HK-2 (cell line): ENCODE data around the gene MEP1A.
"Not testable (repeated sequence)": the region's sequence is repeated elsewhere in the genome, so short reads cannot be mapped to it uniquely, and the experiment has no call there.

Experiments
- DNase-seq: peaks from one replicate; pipeline ENCODE4 v3.0.0-alpha.2; 2018; ENCODE audit not compliant: unreplicated experiment

Gene MEP1A

GRCh38 chr6:46793138-46793537 lies at the start of gene MEP1A:
Gene MEP1A, plus strand, starts transcription at chr6:46793389. Its CDS starts 10 bp downstream, at chr6:46793399.
- DNase-seq = no peak

- no peak for DNase-seq
These were observed 49.6 kb upstream of the MEP1A start for GRCh38 chr6:46743425-46744158.

- not testable (repeated sequence) for DNase-seq
These were observed 48.9 kb upstream of the MEP1A start for GRCh38 chr6:46744159-46744725.

- no peak for DNase-seq
These were observed 47.2 kb upstream of the MEP1A start for GRCh38 chr6:46745973-46746372.

GRCh38 chr6:46746696-46747095 lies 46.5 kb upstream of the MEP1A start, which contains the start of gene ANKRD66:
Gene ANKRD66, plus strand, starts transcription at chr6:46746933. Its CDS starts 5,016 bp downstream, at chr6:46751949.
- DNase-seq = no peak

GRCh38 chr6:46748940-46749503 lies 44.2 kb upstream of the MEP1A start:
- no peak for DNase-seq

GRCh38 chr6:46749731-46750130 lies 43.5 kb upstream of the MEP1A start:
- DNase-seq = no peak

GRCh38 chr6:46751658-46752057 lies 41.5 kb upstream of the MEP1A start:
- no peak for DNase-seq

GRCh38 chr6:46755865-46756264 lies 37.3 kb upstream of the MEP1A start:
- no peak for DNase-seq

- DNase-seq = no peak
These were observed 36.5 kb upstream of the MEP1A start for GRCh38 chr6:46756469-46757213.

- DNase-seq = no peak
These were observed 36.0 kb upstream of the MEP1A start for GRCh38 chr6:46757214-46757596.

GRCh38 chr6:46758960-46759753 lies 34.0 kb upstream of the MEP1A start:
- no peak for DNase-seq

GRCh38 chr6:46760925-46761324 lies 32.3 kb upstream of the MEP1A start:
- no peak for DNase-seq

GRCh38 chr6:46763466-46763865 lies 29.7 kb upstream of the MEP1A start:
- no peak for DNase-seq

- not testable (repeated sequence) for DNase-seq
These were observed 28.9 kb upstream of the MEP1A start for GRCh38 chr6:46764280-46764679.

- DNase-seq = no peak
These were observed 28.2 kb upstream of the MEP1A start for GRCh38 chr6:46764961-46765360.

- no peak for DNase-seq
These were observed 21.2 kb upstream of the MEP1A start for GRCh38 chr6:46772016-46772415.

- no peak for DNase-seq
These were observed 20.4 kb upstream of the MEP1A start for GRCh38 chr6:46772762-46773161.

GRCh38 chr6:46773201-46773855 lies 19.9 kb upstream of the MEP1A start:
- DNase-seq = no peak

GRCh38 chr6:46774736-46775135 lies 18.5 kb upstream of the MEP1A start:
- not testable (repeated sequence) for DNase-seq

- DNase-seq = no peak
These were observed 17.0 kb upstream of the MEP1A start for GRCh38 chr6:46776070-46776712.
